Measurements from ENCODE around the gene RAD51B.

GRCh38 chr14:68504861-68505260 is 685.3 kb downstream of the RAD51B start:
- no peak for TF ChIP-seq CTCF (IDR thresholded peaks at IDR 0.05; ENCODE audit: poor library complexity)
- TF ChIP-seq EZH2 (IDR thresholded peaks at IDR 0.05; ENCODE audit: borderline replicate concordance): no peak
- no peak for TF ChIP-seq EZH2phosphoT487 (IDR thresholded peaks at IDR 0.05; ENCODE audit: low read depth, severe bottlenecking, unreplicated experiment)

All from hepatocyte (in vitro differentiated cells).